MCF 10A (cell line): ENCODE measurements around the gene CLPTM1. TPM values are rescaled to one million over a fixed set of nuclear protein-coding genes. Genes with fewer than 3 reads are reported as not detected.
A peak's percentile ranks its signal among the peaks of the same experiment; 100 is the strongest.

Source experiments
- BruUV-seq: library from RNA; stranded (reverse); fragments of 400-500 nt; replicated peaks from 2 replicates; lab custom pipeline; 2021; lab: Mats Ljungman, UMichigan
- CTCF ChIA-PET: fragments of 300-600 bp; sonication (Branson Sonifier 250); formaldehyde crosslinking; extraction: SDS; loops from one replicate; lab custom pipeline; 2021; ENCODE audit warnings: antibody characterized with exemption, inconsistent platforms; lab: Yijun Ruan, JAX
- POLR2A ChIA-PET: fragments of 300-600, 350-650 bp; sonication (Branson Sonifier 250); formaldehyde crosslinking; extraction: SDS; loops from one replicate; lab custom pipeline; 2020; ENCODE audit warnings: antibody characterized with exemption, inconsistent platforms; lab: Yijun Ruan, JAX
- DNase-seq: peaks from one replicate; pipeline ENCODE4 v3.0.0-alpha.2; 2018; ENCODE audit not compliant: unreplicated experiment
- H3K27ac Mint-ChIP-seq: one replicate; pipeline ENCODE4 v1.8.0; 2022; ENCODE audit warnings: mild to moderate bottlenecking, low read depth, mixed read lengths; ENCODE audit not compliant: unreplicated experiment
- H3K27me3 Mint-ChIP-seq: one replicate; pipeline ENCODE4 v1.8.0; 2022; ENCODE audit warnings: mixed read lengths; ENCODE audit not compliant: insufficient read depth, unreplicated experiment
- H3K36me3 Mint-ChIP-seq: one replicate; pipeline ENCODE4 v1.8.0; 2022; ENCODE audit warnings: mild to moderate bottlenecking, moderate library complexity, mixed read lengths; ENCODE audit not compliant: insufficient read depth, unreplicated experiment
- H3K4me1 Mint-ChIP-seq: one replicate; pipeline ENCODE4 v1.8.0; 2022; ENCODE audit warnings: mixed read lengths; ENCODE audit not compliant: insufficient read depth, unreplicated experiment
- H3K4me3 Mint-ChIP-seq: one replicate; pipeline ENCODE4 v1.8.0; 2022; ENCODE audit warnings: mild to moderate bottlenecking, moderate library complexity, mixed read lengths; ENCODE audit not compliant: unreplicated experiment
- H3K9me3 Mint-ChIP-seq: one replicate; pipeline ENCODE4 v1.8.0; 2022; ENCODE audit warnings: mixed read lengths; ENCODE audit not compliant: unreplicated experiment
- CTCF ChIP-seq: fragments of 200-600 bp; IDR thresholded peaks from one replicate; pipeline ENCODE4 v1.8.0; 2022; ENCODE audit warnings: antibody characterized with exemption, mild to moderate bottlenecking; ENCODE audit not compliant: unreplicated experiment
- intact Hi-C: fragments of 100-400 bp; cut with micrococcal nuclease; formaldehyde crosslinking; loops from 2 replicates; pipeline ENCODE4 v1.14.1; 2022
- total RNA-seq: library from RNA; stranded (reverse); gene quantifications from 2 replicates; pipeline ENCODE4 v1.2.3, GENCODE V29; 2022

The CLPTM1 gene
- total RNA-seq, 1 experiment from 2014 or later, result 101 TPM

DNA sequence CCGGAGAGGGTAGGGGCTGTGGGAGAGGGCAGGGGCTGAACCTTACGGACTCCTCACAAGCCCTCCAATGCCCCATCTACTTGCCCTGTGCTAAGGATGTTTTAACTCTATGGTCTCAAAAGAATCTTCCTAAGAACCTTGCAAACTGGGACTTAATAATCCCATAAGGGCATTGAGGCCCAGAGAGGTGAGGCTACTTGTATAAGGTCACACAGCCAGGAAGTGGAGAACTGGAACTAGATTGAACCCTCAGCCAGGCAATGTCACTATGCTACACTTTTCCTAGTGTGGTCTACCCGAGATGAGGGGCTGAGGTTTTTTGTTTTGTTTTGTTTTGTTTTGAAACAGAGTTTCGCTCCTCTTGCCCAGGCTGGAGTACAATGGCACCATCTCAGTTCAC is 23.6 kb upstream of the CLPTM1 start:
- no TSS peak for BruUV-seq
- ChIA-PET POLR2A (no interaction called here), CTCF (interaction anchor here (0.6 to 1.3 kb wide), 3 partner anchors 20 to 559 kb away, joined by 3 read pairs; no protein-coding TSS in a partner anchor)
- Mint-ChIP-seq H3K4me1 (no peaks in the 10 kb centered on the region), H3K27ac (no peak overlapping the region), H3K36me3 (peaks cover 5% of the 10 kb centered on the region), H3K27me3 (peaks cover 15% of the 10 kb centered on the region), H3K9me3 (no peaks in the 10 kb centered on the region), H3K4me3 (no peak overlapping the region)
- no peak for TF ChIP-seq CTCF
- intact Hi-C loops, result no loop called here
- DNase-seq, result no peak

DNA sequence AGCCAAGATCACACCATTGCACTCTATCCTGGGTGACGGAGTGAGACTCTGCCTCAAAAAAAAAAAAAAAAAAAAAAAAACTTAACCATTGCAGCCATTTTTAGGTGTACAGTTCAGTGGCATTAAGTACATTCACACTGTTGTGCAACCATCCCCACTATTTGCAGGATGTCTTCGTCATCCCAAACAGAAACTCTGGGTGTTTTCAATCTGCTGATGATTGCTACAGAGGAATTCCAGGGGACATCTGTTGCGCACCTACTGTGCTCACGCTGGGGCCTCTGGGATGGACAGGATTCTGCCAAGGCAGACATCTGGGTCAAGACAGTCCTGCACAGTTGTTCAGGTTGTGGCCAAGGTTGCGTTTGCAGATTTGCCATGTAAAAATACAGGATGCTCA is 15.5 kb upstream of the CLPTM1 start:
- H3K4me3 Mint-ChIP-seq, result no peak overlapping the region
- CTCF ChIA-PET, result interaction anchor here (0.6 to 1.5 kb wide), 3 partner anchors 12 to 100 kb away, joined by 3 to 5 read pairs (median 3); no protein-coding TSS in a partner anchor
- no peaks in the 10 kb centered on the region for H3K27me3 Mint-ChIP-seq
- DNase-seq, result peak; percentile 76
- H3K36me3 Mint-ChIP-seq, result no peaks in the 10 kb centered on the region
- POLR2A ChIA-PET, result no interaction called here
- intact Hi-C loops, result no loop called here
- H3K9me3 Mint-ChIP-seq, result no peaks in the 10 kb centered on the region
- peaks cover 11% of the 10 kb centered on the region for H3K4me1 Mint-ChIP-seq
- TF ChIP-seq CTCF, result no peak
- no TSS peak for BruUV-seq
- H3K27ac Mint-ChIP-seq, result no peak overlapping the region

DNA sequence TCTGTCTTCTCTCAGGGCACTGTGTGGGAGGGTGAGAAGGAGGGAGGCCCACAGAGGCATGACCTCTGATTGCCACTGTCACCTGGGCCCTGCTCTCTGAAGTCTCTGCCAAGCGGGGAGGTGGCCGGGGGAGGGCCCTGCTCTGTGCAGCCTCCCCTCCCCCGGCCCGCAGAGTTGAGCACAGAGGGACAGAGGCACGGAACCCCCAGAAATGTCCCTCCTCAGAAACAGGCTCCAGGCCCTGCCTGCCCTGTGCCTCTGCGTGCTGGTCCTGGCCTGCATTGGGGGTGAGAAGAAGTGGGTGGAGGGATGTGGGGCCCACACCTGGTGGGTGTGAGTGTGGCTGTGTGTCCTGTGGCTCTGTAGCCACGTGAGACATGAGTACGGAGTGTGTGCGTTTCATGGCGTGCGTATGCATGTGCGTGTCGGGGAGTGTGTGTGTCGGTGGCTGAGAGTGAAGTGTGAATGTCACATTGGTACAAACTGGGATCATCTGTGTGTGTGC is 13.1 kb upstream of the CLPTM1 start, which contains the start of gene APOC4:
APOC4 (plus strand) TSS at position 171 of the 505 bp plus-strand sequence; CDS start at position 212, 41 bp downstream.
- H3K4me3 Mint-ChIP-seq, result no peak within 1 kb of the TSS
- intact Hi-C loops, result no loop called here
- no peak for DNase-seq
- ChIA-PET CTCF (interaction anchor here (0.7 kb wide), 1 partner anchor 10 kb away, joined by 4 read pairs; no protein-coding TSS in a partner anchor), POLR2A (no interaction called here)
- no peaks in the 10 kb centered on the region for H3K27me3 Mint-ChIP-seq
- peaks cover 11% of the 10 kb centered on the region for H3K4me1 Mint-ChIP-seq
- H3K36me3 Mint-ChIP-seq, result no peaks in the 10 kb centered on the region
- no peak within 1 kb of the TSS for H3K27ac Mint-ChIP-seq
- no TSS peak for BruUV-seq
- H3K9me3 Mint-ChIP-seq, result no peaks in the 10 kb centered on the region
- TF ChIP-seq CTCF, result no peak

GRCh38 chr19:44943801-44944249 is 11.4 kb upstream of the CLPTM1 start:
- H3K4me3 Mint-ChIP-seq, result no peak overlapping the region
- intact Hi-C loops, result no loop called here
- H3K4me1 Mint-ChIP-seq, result peaks cover 11% of the 10 kb centered on the region
- DNase-seq, result peak; percentile 51
- no TSS peak for BruUV-seq
- POLR2A ChIA-PET, result no interaction called here
- CTCF ChIA-PET, result interaction anchor here (0.6 kb wide), 1 partner anchor 40 kb away, joined by 3 read pairs; no protein-coding TSS in a partner anchor
- H3K9me3 Mint-ChIP-seq, result no peaks in the 10 kb centered on the region
- no peak for TF ChIP-seq CTCF
- no peaks in the 10 kb centered on the region for H3K27me3 Mint-ChIP-seq
- H3K36me3 Mint-ChIP-seq, result no peaks in the 10 kb centered on the region
- H3K27ac Mint-ChIP-seq, result no peak overlapping the region
